A673 (cell line): Measurements from ENCODE around the gene WNT11.

Source experiments
- CTCF ChIP-seq: fragments of 300-800, 200-600 bp; sonication (generic); conservative IDR thresholded peaks from 2 replicates; pipeline ENCODE4 v1.5.1; 2017; ENCODE audit warnings: low read depth, mild to moderate bottlenecking, antibody characterized with exemption, low read length, moderate library complexity, mixed read lengths
- EZH2 ChIP-seq: fragments of 200-600 bp; sonication (generic); IDR thresholded peaks from 2 replicates; pipeline ENCODE4 v1.6.1; 2017; ENCODE audit warnings: borderline replicate concordance, low read depth, mild to moderate bottlenecking, mixed read lengths, antibody characterized with exemption, low read length; ENCODE audit not compliant: poor library complexity, severe bottlenecking

GRCh38 chr11:76214186-76214585 lies 7.9 kb upstream of the WNT11 start:
- no peak for TF ChIP-seq EZH2
- TF ChIP-seq CTCF, result no peak
